GM12878 (cell line): ENCODE data around the gene MACROD2. TPM values are rescaled to one million over a fixed set of nuclear protein-coding genes. Genes with fewer than 3 reads are reported as not detected.

Source experiments
- ATAC-seq: fragments of 200-7000 bp; cut with Tn5 transposase; 3 replicates; pipeline ENCODE4 v1.9.1; 2020; ENCODE audit warnings: mild to moderate bottlenecking, moderate library complexity
- BruUV-seq: library from RNA; stranded (reverse); fragments of 400-500 nt; replicated peaks from 2 replicates; lab custom pipeline; 2021; lab: Mats Ljungman, UMichigan
- CTCF ChIA-PET: fragments of 300-600 bp; sonication (Branson Sonifier 250); formaldehyde crosslinking; extraction: SDS; loops from one replicate; lab custom pipeline; 2021; ENCODE audit warnings: inconsistent platforms; lab: Yijun Ruan, JAX
- POLR2A ChIA-PET: fragments of 350-600 bp; formaldehyde crosslinking; extraction: SDS; loops from one replicate; lab custom pipeline; 2021; ENCODE audit warnings: inconsistent platforms; lab: Charles Lee
- RAD21 ChIA-PET: fragments of 300-600 bp; sonication (Branson Sonifier 250); formaldehyde crosslinking; loops from one replicate; lab custom pipeline; 2023; ENCODE audit warnings: antibody characterized with exemption; ENCODE audit not compliant: unreplicated experiment; lab: Charles Lee
- SMC1A ChIA-PET: fragments of 300-600 bp; sonication (Branson Sonifier 250); formaldehyde crosslinking; loops from one replicate; lab custom pipeline; 2023; ENCODE audit not compliant: unreplicated experiment, uncharacterized antibody; lab: Charles Lee
- DNase-seq: peaks from one replicate; pipeline ENCODE4 v3.0.0-alpha.2; 2011; ENCODE audit warnings: low read depth, low spot score
- FAIRE-seq: peaks from 3 replicates; lab custom pipeline; 2011; peaks lifted over from hg19 to GRCh38; lab: Jason Lieb, UNC
- H2AFZ ChIP-seq: 2 replicates; pipeline ENCODE4 v1.6.0; 2011; ENCODE audit warnings: low read depth, low read length, control low read depth; ENCODE audit not compliant: control insufficient read depth
- H3K27ac ChIP-seq: 2 replicates; pipeline ENCODE4 v1.5.1; 2011; ENCODE audit warnings: control low read depth; ENCODE audit not compliant: control insufficient read depth, insufficient read depth
- H3K27me3 ChIP-seq, 2 experiments: replicated peaks in 1 of 2; 2 replicates each; pipeline versions ENCODE4 v1.6.0 to v1.6.1; 2011; ENCODE audit warnings: low read length in 1 of 2; ENCODE audit not compliant: control insufficient read depth in 2 of 2, insufficient read depth in 2 of 2
- H3K36me3 ChIP-seq, 2 experiments: 2 replicates each; pipeline ENCODE4 v1.5.1; 2011; ENCODE audit warnings: low read length in 1 of 2; ENCODE audit not compliant: control insufficient read depth in 2 of 2, insufficient read depth in 2 of 2
- H3K4me1 ChIP-seq: 2 replicates; pipeline ENCODE4 v1.6.1; 2011; ENCODE audit warnings: mild to moderate bottlenecking, low read length, moderate library complexity, mixed read lengths; ENCODE audit not compliant: control insufficient read depth, insufficient read depth
- H3K4me2 ChIP-seq: 2 replicates; pipeline ENCODE4 v1.6.0; 2011; ENCODE audit warnings: control low read depth; ENCODE audit not compliant: control insufficient read depth, insufficient read depth
- H3K4me3 ChIP-seq: fragments of 200-600 bp; sonication (generic); 2 replicates; pipeline ENCODE4 v1.5.1; 2016
- H3K79me2 ChIP-seq: 2 replicates; pipeline ENCODE4 v1.6.0; 2011; ENCODE audit warnings: low read length; ENCODE audit not compliant: control insufficient read depth, insufficient read depth
- H3K9ac ChIP-seq: 2 replicates; pipeline ENCODE4 v1.8.0; 2011; ENCODE audit warnings: low read length, control low read depth, mixed read lengths; ENCODE audit not compliant: control insufficient read depth, insufficient read depth
- H3K9me3 ChIP-seq: replicated peaks from 3 replicates; pipeline ENCODE4 v1.5.1; 2011; ENCODE audit warnings: mild to moderate bottlenecking, low read length; ENCODE audit not compliant: control insufficient read depth, insufficient read depth
- H4K20me1 ChIP-seq: 2 replicates; pipeline ENCODE4 v1.6.0; 2011; ENCODE audit not compliant: control insufficient read depth, insufficient read depth
- CBFB ChIP-seq: IDR thresholded peaks from 2 replicates; pipeline ENCODE4 v1.6.1; 2016; ENCODE audit warnings: antibody characterized with exemption, low read depth
- CEBPB ChIP-seq, 2 experiments: fragments of 150-350 bp in 1 of 2; IDR thresholded peaks; 2 replicates each; pipeline ENCODE4 v1.6.1; 2012 to 2014; ENCODE audit warnings: low read depth in 2 of 2, low read length in 2 of 2, borderline replicate concordance in 1 of 2, inconsistent platforms in 1 of 2
- GATAD2B ChIP-seq: fragments of 450-650 bp; conservative IDR thresholded peaks from 2 replicates; pipeline ENCODE4 v1.6.1; 2017; ENCODE audit warnings: low read depth, mild to moderate bottlenecking, moderate library complexity
- HDGF ChIP-seq: fragments of 450-650 bp; IDR thresholded peaks from 2 replicates; pipeline ENCODE4 v1.6.1; 2016; ENCODE audit warnings: antibody characterized with exemption
- MTA2 ChIP-seq: fragments of 450-650 bp; IDR thresholded peaks from 2 replicates; pipeline ENCODE4 v1.6.1; 2016; ENCODE audit warnings: low read depth, mild to moderate bottlenecking, moderate library complexity
- PKNOX1 ChIP-seq: fragments of 450-650 bp; IDR thresholded peaks from 2 replicates; pipeline ENCODE4 v1.6.1; 2016; ENCODE audit warnings: mild to moderate bottlenecking
- PML ChIP-seq: IDR thresholded peaks from 2 replicates; pipeline ENCODE4 v1.6.1; 2012; ENCODE audit warnings: low read length, inconsistent platforms
- RAD21 ChIP-seq: IDR thresholded peaks from 2 replicates; pipeline ENCODE4 v1.6.1; 2011; ENCODE audit warnings: mild to moderate bottlenecking, low read depth, low read length, moderate library complexity; ENCODE audit not compliant: insufficient read depth
- RCOR1 ChIP-seq: conservative IDR thresholded peaks from 2 replicates; pipeline ENCODE4 v1.6.1; 2012; ENCODE audit warnings: low read depth, low read length, improper control_type of control experiment
- SMAD5 ChIP-seq: IDR thresholded peaks from 2 replicates; pipeline ENCODE4 v1.6.1; 2016; ENCODE audit warnings: antibody characterized with exemption, low read depth
- ZNF592 ChIP-seq: fragments of 450-650 bp; IDR thresholded peaks from 2 replicates; pipeline ENCODE4 v1.6.1; 2017; ENCODE audit warnings: mild to moderate bottlenecking, moderate library complexity
- WGBS: methylation state at CpG from one replicate; pipeline ENCODE4 v1.1.6; 2016; ENCODE audit warnings: low lambda C conversion rate; ENCODE audit not compliant: insufficient replicate concordance, insufficient coverage; ENCODE audit errors: missing lambda C conversion rate; 5-methylcytosine and 5-hydroxymethylcytosine counted together
- in situ Hi-C: fragments of 300-500 bp; cut with MboI; formaldehyde crosslinking; loops from 9 replicates; pipeline ENCODE4 v1.14.3; 2018; ENCODE audit warnings: mixed read lengths
- intact Hi-C: fragments of 100-400 bp; cut with micrococcal nuclease; formaldehyde crosslinking; loops from one replicate; pipeline ENCODE4 v1.14.2; 2022; ENCODE audit not compliant: unreplicated experiment
- polyA plus RNA-seq, 11 experiments: library from polyadenylated mRNA; depleted of rRNA in 4 of 11; unstranded in 6 of 11; stranded (reverse) in 5 of 11; fragments of >200 nt; fragmentation: Nextera tagmentation in 4 of 11; fragmentation: Illumina TruSeq in 1 of 11; extraction: Ambion mirVana in 4 of 11; extraction: Trizol in 1 of 11; gene quantifications; 1 replicate in 1 of 11; 2 replicates in 10 of 11; pipeline versions ENCODE4 v1.2.1 to v1.2.3, GENCODE V29; 2011 to 2016; ENCODE audit warnings: inconsistent platforms in 2 of 11, missing spikeins in 2 of 11, low read depth in 1 of 11
- total RNA-seq, 4 experiments: library from RNA; depleted of rRNA in 3 of 4; stranded (reverse); fragments of >200 nt in 3 of 4; fragmentation: Illumina TruSeq in 1 of 4; extraction: Trizol in 1 of 4; gene quantifications; 2 replicates each; pipeline versions ENCODE4 v1.2.1 to v1.2.3, GENCODE V29; 2013 to 2021
- TF ChIP-seq, protein P1 (sequence below): IDR thresholded peaks from 2 replicates; pipeline ENCODE4 v1.6.1; 2012; ENCODE audit warnings: low read depth, low read length, improper control_type of control experiment

MACROD2 gene
- total and polyA plus RNA-seq, 10 of the 15 experiments (the other 5 are each of a cell fraction or from before 2014, with no cell fraction given): 1.1 to 21.5 (median 2.2) TPM

GRCh38 chr20:14307956-14308355, 312.6 kb downstream of the MACROD2 start:
- intact Hi-C loops: no loop called here
- Histone ChIP-seq H3K79me2 (no peaks in the 10 kb centered on the region), H3K4me1 (no peaks in the 10 kb centered on the region), H3K4me3 (no peak overlapping the region), H2AFZ (no peak overlapping the region), H3K27me3 (no peaks in the 10 kb centered on the region), H3K36me3 (no peaks in the 10 kb centered on the region), H3K9me3 (no peaks in the 10 kb centered on the region), H3K27ac (no peak overlapping the region), H3K9ac (no peak overlapping the region), H3K4me2 (no peak overlapping the region), H4K20me1 (no peaks in the 10 kb centered on the region)
- ChIA-PET SMC1A (interaction anchor here (1.0 kb wide), 1 partner anchor 10 kb away, joined by 4 read pairs; no protein-coding TSS in a partner anchor), CTCF (no interaction called here), RAD21 (no interaction called here), POLR2A (no interaction called here)
- ATAC-seq (no peak), FAIRE-seq (no peak), DNase-seq (no peak)
- whole genome bisulfite sequencing: 50% methylated on average over 2 of the region's 2 CpGs
- TF ChIP-seq MTA2: no peak
- TF ChIP-seq RAD21: no peak
- no peak for TF ChIP-seq SMAD5
- TF ChIP-seq HDGF: no peak
- in situ Hi-C loops: no loop called here
- no TSS peak for BruUV-seq

DNA sequence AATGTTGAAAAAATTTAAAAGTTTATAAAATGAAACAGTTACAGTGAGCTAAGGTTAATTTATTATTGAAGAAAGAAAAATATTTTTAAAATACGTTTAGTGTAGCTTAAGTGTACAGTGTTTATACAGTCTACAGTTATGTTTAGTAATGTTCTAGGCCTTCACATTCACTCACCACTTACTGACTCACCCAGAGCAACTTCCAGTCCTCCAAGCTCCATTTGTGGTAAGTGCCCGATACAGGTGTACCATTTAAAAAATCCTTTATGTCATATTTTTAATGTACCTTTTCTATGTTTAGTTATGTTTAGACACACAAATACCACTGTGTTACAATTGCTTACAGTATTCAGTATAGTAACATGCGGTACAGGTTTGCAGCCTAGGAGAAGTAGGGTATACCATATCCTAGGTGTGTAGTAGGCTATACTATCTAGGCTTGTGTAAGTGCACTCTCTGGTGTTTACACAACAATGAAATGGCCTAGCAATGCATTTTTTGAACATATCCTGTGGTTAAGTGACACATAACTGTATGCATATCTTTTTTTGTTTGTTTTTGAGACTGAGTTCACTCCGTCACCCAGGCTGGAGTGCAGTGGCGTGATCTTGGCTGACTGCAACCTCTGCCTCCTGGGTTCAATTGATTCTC, 315.8 kb downstream of the MACROD2 start:
- POLR2A ChIA-PET: no interaction called here
- SMC1A ChIA-PET: no interaction called here
- Histone ChIP-seq H3K4me3 (no peak overlapping the region), H3K79me2 (no peaks in the 10 kb centered on the region), H3K27me3 (no peaks in the 10 kb centered on the region), H3K4me1 (no peaks in the 10 kb centered on the region), H3K36me3 (no peaks in the 10 kb centered on the region), H3K9ac (no peak overlapping the region), H3K9me3 (no peaks in the 10 kb centered on the region), H4K20me1 (no peaks in the 10 kb centered on the region), H2AFZ (no peak overlapping the region), H3K4me2 (no peak overlapping the region), H3K27ac (no peak overlapping the region)
- RAD21 ChIA-PET: no interaction called here
- no peak for ATAC-seq
- CTCF ChIA-PET: no interaction called here
- FAIRE-seq: no peak
- 45% methylated on average over 5 of the region's 5 CpGs for WGBS
- BruUV-seq: no TSS peak
- intact Hi-C loops: no loop called here
- in situ Hi-C loops: no loop called here
- no peak for DNase-seq
- no peak for TF ChIP-seq RCOR1
- no peak for TF ChIP-seq CEBPB (IDR thresholded peaks at IDR 0.05; ENCODE audit: borderline replicate concordance in 1 of 2, low read depth in 2 of 2, low read length in 2 of 2)
- no peak for TF ChIP-seq CBFB
- no peak for TF ChIP-seq GATAD2B
- TF ChIP-seq PKNOX1: no peak
- TF ChIP-seq, protein P1, sequence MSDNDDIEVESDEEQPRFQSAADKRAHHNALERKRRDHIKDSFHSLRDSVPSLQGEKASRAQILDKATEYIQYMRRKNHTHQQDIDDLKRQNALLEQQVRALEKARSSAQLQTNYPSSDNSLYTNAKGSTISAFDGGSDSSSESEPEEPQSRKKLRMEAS: no peak
- no peak for TF ChIP-seq ZNF592
- no peak for TF ChIP-seq PML
